HepG2 (cell line): ENCODE results near the gene ZNF770. TPM values are rescaled to one million over a fixed set of nuclear protein-coding genes. Genes with fewer than 3 reads are reported as not detected.
"Not testable (repeated sequence)": the region's sequence is repeated elsewhere in the genome, so short reads cannot be mapped to it uniquely, and the experiment has no call there.

Experiments used
- ATAC-seq: fragments of 200-7000 bp; cut with Tn5 transposase; 3 replicates; pipeline ENCODE4 v1.9.1; 2020; ENCODE audit warnings: mild to moderate bottlenecking, moderate library complexity
- BruUV-seq: library from RNA; stranded (reverse); fragments of 400-500 nt; replicated peaks from 2 replicates; lab custom pipeline; 2021; lab: Mats Ljungman, UMichigan
- CTCF ChIA-PET: fragments of 300-600 bp; formaldehyde crosslinking; extraction: SDS; loops from one replicate; lab custom pipeline; 2021; ENCODE audit warnings: low total read pairs, inconsistent platforms, low intra/inter-chr PET ratio; lab: Yijun Ruan, JAX
- POLR2A ChIA-PET: fragments of 350-600 bp; sonication (Branson Sonifier 250); formaldehyde crosslinking; loops from one replicate; lab custom pipeline; 2020; ENCODE audit warnings: antibody characterized with exemption, inconsistent platforms; lab: Yijun Ruan, JAX
- DNase-seq: peaks from one replicate; pipeline ENCODE4 v3.0.0-alpha.2; 2015; ENCODE audit warnings: low spot score
- FAIRE-seq: peaks from 3 replicates; lab custom pipeline; 2011; peaks lifted over from hg19 to GRCh38; lab: Jason Lieb, UNC
- H2AFZ ChIP-seq: one replicate; pipeline ENCODE4 v1.6.1; 2011; ENCODE audit warnings: low read length, inconsistent platforms
- H3K27ac ChIP-seq: fragments of 300-600 bp; 3 replicates; pipeline ENCODE4 v1.8.0; 2011; ENCODE audit warnings: mixed run types, mild to moderate bottlenecking, mixed read lengths, low read length, inconsistent platforms; ENCODE audit not compliant: insufficient read depth; ENCODE audit errors: extremely low read length
- H3K27me3 ChIP-seq, 2 experiments: fragments of 200-600 bp in 1 of 2; 2 replicates in 1 of 2; 3 replicates in 1 of 2; pipeline versions ENCODE4 v1.6.0 to v1.8.0; 2011; ENCODE audit warnings: low read length in 2 of 2, mild to moderate bottlenecking in 2 of 2, moderate library complexity in 2 of 2, inconsistent platforms in 1 of 2; ENCODE audit not compliant: insufficient read depth in 2 of 2, control insufficient read depth in 1 of 2
- H3K36me3 ChIP-seq, 2 experiments: fragments of 200-600 bp in 1 of 2; replicated peaks in 1 of 2; 2 replicates in 1 of 2; 3 replicates in 1 of 2; pipeline versions ENCODE4 v1.5.1 to v1.8.0; 2011; ENCODE audit warnings: low read length in 2 of 2, inconsistent platforms in 1 of 2; ENCODE audit not compliant: insufficient read depth in 2 of 2, control insufficient read depth in 1 of 2
- H3K4me1 ChIP-seq: 2 replicates; pipeline ENCODE4 v1.5.1; 2012; ENCODE audit warnings: low read length, inconsistent platforms; ENCODE audit not compliant: insufficient read depth
- H3K4me2 ChIP-seq: 2 replicates; pipeline ENCODE4 v1.6.0; 2011; ENCODE audit warnings: low read depth, low read length, inconsistent platforms
- H3K4me3 ChIP-seq, 3 experiments: fragments of 200-600 bp in 1 of 3; sonication (generic), shearing (Covaris generic) in 1 of 3; replicated peaks in 1 of 3; 2 replicates each; pipeline ENCODE4 v1.5.1; 2011 to 2016; ENCODE audit warnings: low read length in 3 of 3, inconsistent platforms in 2 of 3, low read depth in 2 of 3, mild to moderate bottlenecking in 2 of 3, control low read depth in 1 of 3, mixed read lengths in 1 of 3; ENCODE audit not compliant: insufficient read depth in 1 of 3
- H3K79me2 ChIP-seq: one replicate; pipeline ENCODE4 v1.6.1; 2011; ENCODE audit warnings: low read length, inconsistent platforms; ENCODE audit not compliant: insufficient read depth
- H3K9ac ChIP-seq: 2 replicates; pipeline ENCODE4 v1.6.0; 2011; ENCODE audit warnings: mild to moderate bottlenecking, low read depth, low read length, inconsistent platforms; ENCODE audit not compliant: insufficient read depth
- H3K9me3 ChIP-seq: 2 replicates; pipeline ENCODE4 v1.5.1; 2012; ENCODE audit warnings: mild to moderate bottlenecking, low read length
- H4K20me1 ChIP-seq: 2 replicates; pipeline ENCODE4 v1.6.0; 2011; ENCODE audit warnings: inconsistent platforms, mild to moderate bottlenecking, low read length, moderate library complexity; ENCODE audit not compliant: insufficient read depth
- CC2D1A ChIP-seq: sonication (generic); formaldehyde crosslinking; IDR thresholded peaks from 2 replicates; pipeline ENCODE4 v1.8.1; 2023; ENCODE audit warnings: mild to moderate bottlenecking, missing genetic modification reagents
- HMG20A ChIP-seq: IDR thresholded peaks from 2 replicates; pipeline ENCODE4 v1.6.1; 2016; ENCODE audit warnings: borderline replicate concordance
- IKZF1 ChIP-seq: fragments of 450-650 bp; IDR thresholded peaks from 2 replicates; pipeline ENCODE4 v1.7.1; 2016
- MTA3 ChIP-seq: sonication (generic); formaldehyde crosslinking; IDR thresholded peaks from 2 replicates; pipeline ENCODE4 v1.4.0; 2020; ENCODE audit warnings: missing genetic modification reagents
- ZEB1 ChIP-seq: IDR thresholded peaks from 2 replicates; pipeline ENCODE4 v1.6.1; 2012; ENCODE audit warnings: mild to moderate bottlenecking, low read depth, inconsistent platforms; ENCODE audit not compliant: insufficient replicate concordance
- ZNF430 ChIP-seq: sonication (generic); formaldehyde crosslinking; IDR thresholded peaks from 2 replicates; pipeline ENCODE4 v1.9.0; 2021; ENCODE audit warnings: mild to moderate bottlenecking, missing genetic modification reagents
- WGBS: methylation state at CpG from one replicate; pipeline ENCODE4 v1.1.6; 2017; ENCODE audit warnings: low lambda C conversion rate; 5-methylcytosine and 5-hydroxymethylcytosine counted together
- in situ Hi-C: cut with HindIII; loops from 2 replicates; pipeline ENCODE4 v1.10.0; 2017; ENCODE audit warnings: low pct_unique_long_range_greater_than_20kb; ENCODE audit not compliant: extremely low pct_ligation_motif_present
- intact Hi-C: fragments of 100-400 bp; cut with micrococcal nuclease; formaldehyde crosslinking; loops from one replicate; pipeline ENCODE4 v1.10.0; 2022; ENCODE audit not compliant: unreplicated experiment
- polyA plus RNA-seq, 8 experiments: library from polyadenylated mRNA; depleted of rRNA in 3 of 8; stranded (reverse) in 7 of 8; unstranded in 1 of 8; fragments of >200 nt; fragmentation: Illumina TruSeq in 4 of 8; extraction: Trizol in 4 of 8; gene quantifications; 2 replicates each; pipeline versions ENCODE4 v1.2.1 to v1.2.3, GENCODE V29; 2011 to 2016; ENCODE audit warnings: low read depth in 4 of 8, missing spikeins in 1 of 8, mixed read lengths in 1 of 8; ENCODE audit not compliant: insufficient read depth in 1 of 8
- total RNA-seq, 5 experiments: library from RNA; depleted of rRNA; stranded (reverse); fragments of >200 nt; fragmentation: Illumina TruSeq; extraction: Trizol; gene quantifications; 2 replicates each; pipeline ENCODE4 v1.2.3, GENCODE V29; 2016; ENCODE audit warnings: low read depth in 1 of 5

ZNF770 gene
- total and polyA plus RNA-seq, 2 of the 13 experiments (the other 11 are each of a cell fraction or from before 2014, with no cell fraction given), result 15.5 to 33.1 TPM

DNA sequence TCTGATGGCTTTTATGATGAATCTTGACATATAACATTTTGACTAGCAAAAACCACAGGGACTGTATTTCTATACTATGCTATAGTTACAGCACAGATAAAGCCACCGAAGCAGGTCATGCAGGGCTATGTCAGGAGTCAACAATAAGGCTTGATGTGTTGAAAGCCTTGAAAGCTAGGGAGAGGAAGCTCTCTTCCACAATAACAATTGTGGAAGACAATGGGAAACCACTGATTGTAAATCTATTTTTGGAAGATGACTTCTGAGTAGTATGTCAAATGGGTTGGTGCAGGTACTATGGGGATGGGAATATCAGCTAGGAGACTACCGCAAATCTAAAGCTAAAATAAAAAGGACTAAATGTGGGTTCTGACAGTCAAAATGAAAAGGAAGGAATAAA lies 14.6 kb downstream of the ZNF770 start:
- Histone ChIP-seq H3K27me3 (no peaks in the 10 kb centered on the region; a peak in 1 of 5 replicates), H3K4me1 (peaks cover 2% of the 10 kb centered on the region; the same call in 1 of the 2 replicates), H4K20me1 (no peaks in the 10 kb centered on the region), H2AFZ (no peak overlapping the region), H3K4me3 (no peak overlapping the region), H3K27ac (no peak overlapping the region), H3K9ac (no peak overlapping the region), H3K4me2 (no peak overlapping the region), H3K9me3 (no peaks in the 10 kb centered on the region)
- CTCF ChIA-PET, result no interaction called here
- POLR2A ChIA-PET, result interaction anchor here (1.2 kb wide), 1 partner anchor 14 kb away, joined by 4 read pairs; the partner anchor contains the start of gene ZNF770
- no peak for FAIRE-seq
- intact Hi-C loops (no loop called here), in situ Hi-C loops (no loop called here)
- BruUV-seq, result no TSS peak
- no peak for ATAC-seq
- no peak for DNase-seq
- WGBS, result 43% methylated on average over 2 of the region's 2 CpGs
- TF ChIP-seq CC2D1A (CRISPR knock-in tag) (no peak), MTA3 (CRISPR knock-in tag) (no peak), IKZF1 (no peak), ZNF430 (CRISPR knock-in tag) (no peak)
- TF ChIP-seq, all 625 proteins: peak for 0
- Histone ChIP-seq H3K36me3 (peaks cover 0 to 3% of the 10 kb centered on the region in 2 experiments; a peak in 1 of 5 replicates), H3K79me2 (peaks cover 9% of the 10 kb centered on the region)

DNA sequence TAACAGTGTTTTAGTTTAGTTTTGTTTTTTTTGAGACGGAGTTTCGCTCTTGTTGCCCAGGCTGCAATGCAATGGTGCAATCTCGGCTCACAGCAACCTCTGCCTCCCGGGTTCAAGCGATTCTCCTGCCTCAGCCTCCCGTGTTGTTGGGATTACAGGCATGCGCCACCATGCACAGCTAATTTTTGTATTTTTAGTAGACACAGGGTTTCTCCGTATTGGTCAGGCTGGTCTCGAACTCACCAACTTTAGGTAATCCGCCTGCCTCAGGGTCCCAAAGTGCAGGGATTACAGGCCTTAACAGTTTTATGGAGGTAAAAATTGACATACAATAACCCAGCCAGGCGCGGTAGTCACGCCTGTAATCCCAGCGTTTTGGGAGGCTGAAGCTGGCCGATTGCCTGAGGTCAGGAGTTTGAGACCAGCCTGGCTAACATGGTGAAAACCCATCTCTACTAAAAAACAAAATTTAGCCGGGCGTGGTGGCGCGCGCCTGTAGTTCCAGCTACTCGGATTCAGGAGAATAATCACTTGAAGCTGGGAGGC lies 17.9 kb downstream of the ZNF770 start:
- Histone ChIP-seq H3K4me2 (peak overlapping the region; percentile 80), H3K79me2 (peaks cover 37% of the 10 kb centered on the region), H2AFZ (peak overlapping the region; percentile 61), H3K9ac (peak overlapping the region; percentile 94; the same call in 1 of the 2 replicates), H3K4me3 (peak overlapping the region; percentile 47 to 94 (median 94)), H3K4me1 (peaks cover 26% of the 10 kb centered on the region)
- CTCF ChIA-PET, H3K27ac ChIP-seq, DNase-seq, H3K36me3 ChIP-seq, H3K9me3 ChIP-seq, BruUV-seq, H4K20me1 ChIP-seq, in situ Hi-C loops, intact Hi-C loops, H3K27me3 ChIP-seq, FAIRE-seq: not testable (repeated sequence)
- 0 out of 2 replicates have a peak, but pooled peaks have one; percentile 5 for TF ChIP-seq HMG20A (CRISPR knock-in tag)
- peak; percentile 10 for TF ChIP-seq ZEB1
- POLR2A ChIA-PET, result interaction anchor here (0.6 to 2.2 kb wide), 6 partner anchors 10 to 869 kb away, joined by 3 to 125 read pairs (median 6); partner anchors contain the start of genes SLC12A6 and ZNF770
- WGBS, result 70% methylated on average over 21 of the region's 21 CpGs
- ATAC-seq, result peak; percentile 3; the same call in 2 of the 3 replicates
